Measurements from ENCODE around the gene RNU1-2. TPM values are rescaled to one million over a fixed set of nuclear protein-coding genes. Genes with fewer than 3 reads are reported as not detected.

RNU1-2 gene
- total RNA-seq, 1 donor, result not detected

DNA sequence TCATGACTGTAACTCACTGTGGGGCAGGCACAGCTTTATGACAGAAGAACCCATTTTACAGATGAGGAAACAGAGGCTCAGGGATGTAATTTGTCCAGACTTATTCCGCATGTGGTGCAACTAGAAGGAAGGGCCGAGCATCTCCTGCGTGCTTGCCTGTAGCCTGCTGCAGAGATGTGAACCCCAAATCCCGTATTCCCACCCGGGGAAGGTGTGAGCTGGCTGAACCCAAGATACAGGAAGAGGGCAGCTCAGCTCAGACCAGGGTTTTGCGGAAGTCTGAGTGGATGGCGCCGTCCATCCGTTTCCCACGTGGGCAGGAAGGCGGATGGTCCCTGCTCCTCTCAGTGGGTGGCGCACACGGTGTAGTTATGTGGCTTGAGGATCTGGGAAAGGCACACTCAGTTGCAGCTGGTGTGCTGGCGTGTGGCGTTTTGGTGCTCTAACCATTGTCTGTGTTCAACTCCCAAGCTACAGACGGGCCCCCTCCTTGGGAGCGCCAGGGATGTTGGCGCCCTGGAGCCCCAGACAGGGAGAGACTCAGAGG lies 27.2 kb downstream of the RNU1-2 start:
- TF ChIP-seq, protein P1, sequence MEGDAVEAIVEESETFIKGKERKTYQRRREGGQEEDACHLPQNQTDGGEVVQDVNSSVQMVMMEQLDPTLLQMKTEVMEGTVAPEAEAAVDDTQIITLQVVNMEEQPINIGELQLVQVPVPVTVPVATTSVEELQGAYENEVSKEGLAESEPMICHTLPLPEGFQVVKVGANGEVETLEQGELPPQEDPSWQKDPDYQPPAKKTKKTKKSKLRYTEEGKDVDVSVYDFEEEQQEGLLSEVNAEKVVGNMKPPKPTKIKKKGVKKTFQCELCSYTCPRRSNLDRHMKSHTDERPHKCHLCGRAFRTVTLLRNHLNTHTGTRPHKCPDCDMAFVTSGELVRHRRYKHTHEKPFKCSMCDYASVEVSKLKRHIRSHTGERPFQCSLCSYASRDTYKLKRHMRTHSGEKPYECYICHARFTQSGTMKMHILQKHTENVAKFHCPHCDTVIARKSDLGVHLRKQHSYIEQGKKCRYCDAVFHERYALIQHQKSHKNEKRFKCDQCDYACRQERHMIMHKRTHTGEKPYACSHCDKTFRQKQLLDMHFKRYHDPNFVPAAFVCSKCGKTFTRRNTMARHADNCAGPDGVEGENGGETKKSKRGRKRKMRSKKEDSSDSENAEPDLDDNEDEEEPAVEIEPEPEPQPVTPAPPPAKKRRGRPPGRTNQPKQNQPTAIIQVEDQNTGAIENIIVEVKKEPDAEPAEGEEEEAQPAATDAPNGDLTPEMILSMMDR (IDR thresholded peaks at IDR 0.05; ENCODE audit: insufficient read depth, low read depth, low read length), result no peak
- H3K4me3 ChIP-seq (ENCODE audit: low read depth, low read length), result no peak overlapping the region
- no peak for DNase-seq (ENCODE audit: low read depth)

DNA sequence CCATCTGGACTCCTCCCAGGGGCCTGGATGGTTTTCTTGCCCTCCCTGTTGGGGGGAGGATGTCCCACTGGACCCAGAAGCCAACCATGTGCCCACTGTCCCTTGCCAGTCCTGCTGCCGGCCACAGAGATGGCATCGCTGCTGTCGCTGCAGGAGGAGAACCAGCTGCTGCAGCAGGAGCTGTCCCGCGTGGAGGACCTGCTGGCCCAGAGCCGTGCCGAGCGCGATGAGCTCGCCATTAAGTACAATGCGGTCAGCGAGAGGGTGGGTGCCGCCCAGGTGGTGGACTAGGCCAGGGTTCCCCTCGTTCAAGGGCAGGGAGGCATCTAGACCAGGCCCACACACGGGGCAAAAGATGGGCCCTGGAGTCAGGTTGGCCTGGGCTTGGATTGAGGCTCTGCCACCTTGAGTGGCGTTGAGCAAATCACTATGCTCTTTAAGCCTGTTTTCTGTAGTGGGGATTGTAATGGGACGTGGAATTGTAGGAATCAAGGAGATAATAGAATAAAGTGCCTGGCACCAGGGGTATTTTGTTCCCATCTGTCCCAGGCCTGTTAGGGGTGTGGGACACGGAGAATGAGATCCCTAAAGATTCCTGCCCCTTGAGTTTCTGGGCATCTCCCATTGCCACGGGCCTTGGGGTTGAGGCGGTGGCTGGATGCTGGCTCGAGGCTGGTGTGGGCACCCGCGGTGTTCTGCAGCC lies 28.6 kb downstream of the RNU1-2 start:
- no peak for DNase-seq (ENCODE audit: low read depth)
- TF ChIP-seq, protein P1 (IDR thresholded peaks at IDR 0.05; ENCODE audit: insufficient read depth, low read depth, low read length), result no peak
- H3K4me3 ChIP-seq (ENCODE audit: low read depth, low read length), result no peak overlapping the region

DNA sequence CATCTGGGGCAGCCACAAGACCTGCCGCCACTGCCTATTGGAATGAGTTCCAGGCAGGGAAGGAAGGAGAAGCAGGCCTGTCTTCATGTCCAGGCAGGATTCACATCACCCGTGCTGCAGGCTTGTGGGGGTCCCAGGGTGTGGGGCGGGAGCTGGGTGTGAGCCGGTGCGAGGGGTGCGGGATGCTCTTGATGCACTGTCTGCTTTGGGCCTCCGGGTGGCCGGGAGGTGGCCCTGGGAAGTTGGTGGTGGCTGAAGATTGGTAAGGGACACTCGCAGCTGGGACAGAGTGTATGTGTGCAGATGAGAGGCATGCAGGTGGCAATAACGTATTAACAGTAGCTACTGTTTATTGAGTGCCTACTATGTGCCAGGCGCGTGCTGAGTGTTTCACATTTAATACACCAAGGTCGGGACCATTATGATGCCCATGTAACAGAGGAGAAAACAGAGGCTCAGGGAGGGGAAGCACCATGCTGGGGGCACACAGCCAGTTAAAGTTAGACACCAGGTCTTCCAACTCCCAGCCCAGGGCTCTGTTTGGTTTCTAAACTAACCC lies 29.2 kb downstream of the RNU1-2 start:
- no peak for DNase-seq (ENCODE audit: low read depth)
- TF ChIP-seq, protein P1 (IDR thresholded peaks at IDR 0.05; ENCODE audit: insufficient read depth, low read depth, low read length), result no peak
- no peak overlapping the region for H3K4me3 ChIP-seq (ENCODE audit: low read depth, low read length)

DNA sequence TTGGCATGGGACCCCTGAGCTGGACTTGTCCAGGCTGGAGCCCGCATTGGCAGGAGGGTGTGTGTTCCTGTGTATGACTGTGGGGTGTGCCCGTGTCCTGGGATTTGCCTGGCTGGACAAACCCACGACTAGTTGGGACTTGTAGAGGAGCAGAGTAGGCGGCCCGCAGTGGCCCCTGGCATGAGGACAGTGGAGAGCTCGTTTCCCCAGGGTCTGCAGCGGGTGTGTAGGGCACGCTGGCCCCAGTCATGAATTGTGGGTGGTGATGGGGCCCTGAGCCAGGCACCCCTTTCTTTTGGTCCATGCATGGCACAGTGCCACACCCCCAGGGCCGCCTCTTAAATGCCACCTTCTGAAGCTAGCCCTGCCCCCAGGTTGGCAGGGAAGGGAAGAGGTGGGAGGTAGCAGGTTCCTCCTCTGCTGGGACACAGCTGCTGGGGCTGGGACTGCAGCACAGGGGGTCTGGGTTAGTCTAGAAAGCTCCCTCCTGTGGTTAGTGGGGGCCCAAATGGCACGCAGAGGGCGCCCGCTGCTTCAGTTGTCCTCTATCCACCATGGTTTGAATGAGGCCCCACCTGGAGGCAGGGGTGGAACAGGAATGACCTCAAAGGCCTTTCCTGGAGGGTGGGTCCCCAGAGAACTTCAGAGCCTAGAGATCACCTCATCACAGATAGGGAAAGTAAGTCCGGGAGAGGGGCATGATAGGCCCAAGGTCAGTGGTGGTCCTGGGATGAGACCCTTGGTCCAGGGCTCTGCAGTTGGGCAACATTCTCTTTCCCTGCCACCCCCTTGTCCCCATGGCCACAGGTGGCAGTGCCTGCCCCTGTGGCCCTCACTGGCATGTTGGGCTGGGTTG lies 30.1 kb downstream of the RNU1-2 start:
- TF ChIP-seq, protein P1 (IDR thresholded peaks at IDR 0.05; ENCODE audit: insufficient read depth, low read depth, low read length), result no peak
- no peak for DNase-seq (ENCODE audit: low read depth)
- H3K4me3 ChIP-seq (ENCODE audit: low read depth, low read length), result no peak overlapping the region

DNA sequence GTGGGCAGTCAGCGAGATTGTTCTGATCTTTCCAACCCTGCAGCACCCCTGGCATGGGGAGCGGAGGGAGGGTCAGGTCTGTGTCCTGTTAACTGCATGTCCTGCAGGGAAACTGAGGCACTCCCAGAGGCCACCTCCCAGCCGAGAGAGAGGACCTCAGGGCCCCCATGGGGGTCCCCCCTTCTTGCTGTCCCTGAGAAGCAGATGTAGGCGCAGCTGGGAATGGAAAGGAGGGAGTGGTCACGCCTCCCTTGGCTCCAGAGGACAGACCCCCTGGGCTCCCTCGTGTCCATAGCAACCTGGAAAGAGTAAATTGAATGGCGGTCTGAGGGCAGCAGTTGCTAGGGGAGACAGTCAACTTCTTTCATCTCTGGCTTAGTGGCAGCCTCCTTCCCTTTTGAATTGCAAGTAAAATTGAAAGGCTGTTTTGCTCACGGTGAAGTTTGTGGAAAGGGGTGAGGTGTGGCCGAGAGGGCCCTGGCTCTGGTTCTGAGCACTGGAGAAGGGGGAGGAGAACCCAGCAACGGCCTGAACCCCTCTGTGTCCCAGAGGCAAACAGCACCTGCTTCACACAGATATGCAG lies 30.8 kb downstream of the RNU1-2 start:
- DNase-seq (ENCODE audit: low read depth), result no peak
- TF ChIP-seq, protein P1 (IDR thresholded peaks at IDR 0.05; ENCODE audit: insufficient read depth, low read depth, low read length), result no peak
- H3K4me3 ChIP-seq (ENCODE audit: low read depth, low read length), result no peak overlapping the region

DNA sequence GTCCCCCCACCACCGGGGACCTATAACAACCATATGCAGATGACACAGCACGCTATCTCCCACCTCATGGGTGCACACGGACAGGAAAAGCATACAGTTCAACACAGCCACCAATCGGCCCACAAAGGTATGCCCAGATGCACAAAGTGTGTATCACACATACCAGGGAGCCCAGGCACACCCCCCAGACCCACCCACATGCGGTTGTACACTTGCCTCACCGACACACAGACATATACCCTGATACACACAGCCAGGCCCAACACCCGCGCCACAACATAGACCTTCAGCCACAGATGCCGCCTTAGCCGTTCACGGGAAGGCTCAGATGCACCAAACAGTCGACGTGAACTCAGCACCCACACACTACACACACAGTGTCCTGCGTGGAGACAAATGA lies 31.5 kb downstream of the RNU1-2 start:
- TF ChIP-seq, protein P1 (IDR thresholded peaks at IDR 0.05; ENCODE audit: insufficient read depth, low read depth, low read length), result no peak

More for the DNA sequence above, 31.5 kb downstream of the RNU1-2 start:
- no peak overlapping the region for H3K4me3 ChIP-seq (ENCODE audit: low read depth, low read length)
- DNase-seq (ENCODE audit: low read depth), result no peak

Data from fibroblast of villous mesenchyme (primary cell).